Stimulated activated CD8-positive, alpha-beta memory T cell treated with anti-CD3 and anti-CD28 coated beads, Interleukin-2, amount 100 ng/mL, for 48 hours (primary cell): ENCODE measurements around the gene SDHAF3.
"Not testable (repeated sequence)": the region's sequence is repeated elsewhere in the genome, so short reads cannot be mapped to it uniquely, and the experiment has no call there.

Experiments
- DNase-seq, 2 donors: peaks; one replicate each; pipeline ENCODE4 v3.0.0-alpha.2; 2020; ENCODE audit warnings: low read depth in 2 of 2

The SDHAF3 gene

DNA sequence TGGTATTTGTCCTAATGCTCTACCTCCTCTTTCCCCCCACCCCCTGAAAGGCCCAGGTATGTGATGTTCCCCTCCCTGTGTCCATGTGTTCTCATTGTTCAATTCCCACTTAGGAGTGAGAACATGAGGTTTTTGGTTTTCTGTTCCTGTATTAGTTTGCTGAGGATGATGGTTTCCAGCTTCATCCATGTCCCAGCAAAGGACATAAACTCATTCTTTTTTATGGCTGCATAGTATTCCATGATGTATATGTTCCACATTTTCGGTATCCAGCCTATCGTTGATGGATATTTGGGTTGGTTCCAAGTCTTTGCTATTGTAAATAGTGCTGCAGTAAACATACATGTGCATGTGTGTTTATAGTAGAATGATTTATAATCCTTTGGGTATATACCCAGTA is 5.6 kb downstream of the SDHAF3 start:
- not testable (repeated sequence) for DNase-seq

DNA sequence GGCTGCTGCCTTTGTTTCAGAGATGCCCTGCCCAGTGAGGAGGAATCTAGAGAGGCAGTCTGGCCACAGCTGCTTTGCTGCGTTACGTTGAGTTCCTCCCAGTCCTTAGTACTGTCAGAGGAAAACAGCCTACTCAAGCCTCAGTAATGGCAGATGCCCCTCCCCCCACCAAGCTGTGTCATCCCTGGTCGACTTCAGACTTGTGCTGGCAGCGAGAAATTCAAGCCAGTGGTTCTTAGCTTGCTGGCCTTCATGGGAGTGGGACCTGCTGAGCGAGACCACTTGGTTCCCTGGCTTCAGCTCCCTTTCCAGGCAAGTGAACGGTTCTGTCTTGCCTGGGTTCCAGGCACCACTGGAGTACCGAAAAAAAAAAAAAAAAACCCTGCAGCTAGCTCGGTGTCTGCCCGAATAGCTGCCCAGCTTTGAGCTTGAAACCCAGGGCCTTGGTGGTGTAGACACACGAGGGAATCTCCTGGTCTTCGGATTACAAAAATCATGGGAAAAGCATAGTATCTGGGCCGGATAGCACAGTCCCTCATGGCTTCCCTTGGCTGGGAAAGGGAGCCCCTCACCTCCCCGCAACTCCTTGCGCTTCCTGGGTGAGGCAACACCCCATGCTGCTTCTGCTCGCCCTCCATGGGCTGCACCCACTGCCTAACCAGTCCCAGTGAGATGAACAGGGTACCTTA is 9.1 kb downstream of the SDHAF3 start:
- DNase-seq = no peak

DNA sequence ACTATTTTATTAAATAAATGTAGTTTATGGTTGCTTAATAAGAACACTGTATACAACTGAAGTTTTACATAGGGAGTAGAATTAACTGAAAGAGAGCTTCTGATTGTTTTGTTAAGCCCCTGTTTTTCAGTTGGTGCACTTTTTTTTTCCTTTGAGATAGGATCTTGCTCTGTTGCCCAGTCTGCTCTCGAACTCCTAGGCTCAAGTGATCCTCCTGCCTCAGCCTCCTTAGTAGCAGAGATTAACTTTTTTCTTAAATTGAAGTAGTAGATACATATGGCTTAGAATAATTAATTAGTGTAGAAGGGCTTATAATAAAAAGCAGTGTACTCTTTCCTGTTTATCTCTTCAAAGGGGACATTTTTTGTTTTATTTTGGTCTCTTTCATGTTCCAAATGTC is 11.2 kb downstream of the SDHAF3 start:
- no peak for DNase-seq

DNA sequence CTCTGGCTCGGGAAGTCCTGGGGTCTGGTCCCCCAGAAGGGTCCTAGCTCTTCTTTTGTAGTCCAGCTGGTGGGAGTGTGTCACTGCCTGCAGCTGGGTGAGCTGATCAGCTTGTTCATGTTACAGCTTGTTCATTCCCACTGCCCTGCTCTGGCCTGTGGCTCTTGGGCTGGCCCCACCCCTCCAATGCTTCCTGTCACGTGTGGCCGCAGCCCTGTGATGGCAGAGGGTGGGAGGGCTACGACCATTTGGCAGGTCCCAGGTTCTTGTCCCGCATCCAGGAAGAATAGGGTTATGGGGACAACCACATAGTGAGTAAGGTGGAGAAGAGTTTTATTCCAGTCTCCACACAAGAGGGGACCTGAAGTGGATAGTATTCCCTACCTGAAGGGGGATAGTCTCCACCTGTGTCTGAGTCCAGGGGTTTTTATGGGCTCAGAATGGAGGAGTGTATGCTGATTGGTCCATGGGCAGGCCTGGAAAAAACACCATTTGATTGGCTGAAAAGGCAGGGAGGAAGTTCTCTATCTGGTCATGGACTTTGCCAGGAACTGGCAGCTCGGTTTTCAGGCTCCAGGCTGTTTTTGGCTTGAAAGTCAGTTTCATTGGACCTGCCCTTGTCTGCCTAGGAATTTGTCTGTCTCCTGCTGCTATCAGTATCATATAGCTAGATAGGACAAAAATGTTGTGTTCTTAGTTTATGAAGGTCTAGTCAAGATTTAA is 13.1 kb downstream of the SDHAF3 start:
- DNase-seq = no peak

DNA sequence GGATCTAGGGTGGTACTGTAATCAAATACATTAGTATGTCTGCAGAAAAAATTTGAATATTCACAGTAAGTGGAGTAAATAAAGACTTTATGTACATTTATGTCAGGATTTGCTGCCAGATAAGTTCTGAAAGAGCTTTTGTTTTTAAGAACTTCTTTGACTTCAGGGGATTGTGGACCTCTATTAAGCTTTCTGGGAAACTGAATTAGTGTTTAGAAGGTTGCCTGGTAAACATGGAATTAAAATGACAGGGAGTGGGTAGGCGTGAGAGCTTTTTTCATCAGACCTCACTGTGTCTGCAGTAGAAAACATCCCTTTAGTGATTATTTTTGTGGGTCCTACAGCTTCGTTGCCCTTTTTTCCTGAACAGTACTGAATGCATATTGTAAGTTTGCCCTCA is 15.7 kb downstream of the SDHAF3 start:
- DNase-seq = no peak

DNA sequence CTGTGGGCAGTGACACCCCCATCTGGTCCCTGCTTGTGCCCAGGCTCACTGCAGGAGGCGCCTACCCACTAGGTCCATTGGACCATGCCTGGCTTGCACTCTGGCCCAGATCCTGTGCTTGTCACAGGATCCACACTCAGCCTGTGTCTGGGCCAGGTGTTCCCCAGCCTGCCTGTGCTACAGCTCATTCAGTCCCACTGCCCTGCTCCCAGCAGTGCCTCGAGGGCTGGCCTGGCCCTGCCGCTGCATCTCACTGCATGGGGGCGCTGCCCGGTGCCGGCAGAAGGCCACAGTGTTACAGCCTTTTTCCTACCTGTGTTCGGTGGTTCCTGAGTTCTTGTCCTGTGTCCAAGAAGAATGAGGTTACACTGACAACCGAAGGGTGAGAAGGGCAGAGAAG is 21.3 kb downstream of the SDHAF3 start:
- no peak for DNase-seq

DNA sequence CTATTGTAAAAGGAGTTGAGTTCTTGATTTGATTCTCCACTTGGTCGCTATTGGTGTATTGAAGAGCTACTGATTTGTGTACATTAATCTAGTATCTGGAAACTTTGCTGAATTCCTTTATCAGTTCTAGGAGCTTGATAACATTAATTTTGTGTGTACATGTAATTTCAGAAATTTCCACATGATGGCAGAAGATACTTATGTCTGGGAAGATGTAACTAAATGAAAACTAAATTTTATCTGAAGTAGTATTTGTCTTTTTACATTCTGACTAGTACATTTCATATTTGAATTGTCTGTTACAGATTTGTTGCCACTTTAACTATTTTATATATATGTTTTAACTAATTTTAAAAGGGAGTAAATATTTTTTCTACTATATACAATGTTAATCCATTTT is 27.6 kb downstream of the SDHAF3 start:
- DNase-seq = no peak

DNA sequence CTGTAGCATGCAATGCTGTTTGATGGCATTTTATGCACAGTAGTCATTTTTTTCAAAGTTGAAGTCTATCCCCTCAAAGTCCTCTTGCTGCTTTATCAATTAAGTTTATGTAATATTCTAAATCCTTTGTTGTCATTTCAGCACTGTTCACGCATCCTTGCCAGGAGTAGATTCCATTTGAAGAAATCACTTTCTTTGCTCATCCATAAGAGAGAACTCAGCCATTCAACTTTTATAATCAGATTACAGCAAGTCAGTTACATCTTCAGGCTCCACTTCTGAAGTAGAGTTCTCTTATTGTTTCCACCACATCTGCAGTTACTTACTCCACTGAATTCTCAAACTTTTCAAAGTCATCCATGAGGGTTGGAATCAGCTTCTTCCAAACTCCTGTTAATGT is 32.3 kb downstream of the SDHAF3 start:
- DNase-seq = no peak

DNA sequence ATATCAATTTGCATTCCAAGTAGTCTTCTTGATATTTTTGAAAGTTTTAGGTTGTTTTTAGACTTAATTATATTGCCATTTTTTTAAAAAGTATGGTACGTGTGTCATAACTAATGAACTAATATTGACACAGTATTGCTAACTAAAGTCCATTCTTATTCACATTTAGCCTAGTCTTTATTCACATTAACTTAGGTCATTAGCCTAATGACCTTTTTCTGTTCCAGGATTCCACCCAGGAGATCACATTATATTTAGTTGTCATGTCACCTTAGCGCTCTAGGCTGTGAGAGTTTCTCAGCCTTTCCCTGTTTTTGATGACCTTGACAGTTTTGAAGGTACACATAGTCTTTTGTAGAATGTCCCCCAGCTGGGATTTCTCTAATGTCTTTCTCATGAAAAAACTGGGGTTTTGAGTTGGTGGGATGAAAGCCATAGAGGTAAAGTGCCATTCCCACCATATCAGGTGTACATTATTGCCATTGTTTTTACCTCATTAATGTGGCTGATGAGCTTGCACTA is 38.5 kb downstream of the SDHAF3 start:
- DNase-seq = no peak

DNA sequence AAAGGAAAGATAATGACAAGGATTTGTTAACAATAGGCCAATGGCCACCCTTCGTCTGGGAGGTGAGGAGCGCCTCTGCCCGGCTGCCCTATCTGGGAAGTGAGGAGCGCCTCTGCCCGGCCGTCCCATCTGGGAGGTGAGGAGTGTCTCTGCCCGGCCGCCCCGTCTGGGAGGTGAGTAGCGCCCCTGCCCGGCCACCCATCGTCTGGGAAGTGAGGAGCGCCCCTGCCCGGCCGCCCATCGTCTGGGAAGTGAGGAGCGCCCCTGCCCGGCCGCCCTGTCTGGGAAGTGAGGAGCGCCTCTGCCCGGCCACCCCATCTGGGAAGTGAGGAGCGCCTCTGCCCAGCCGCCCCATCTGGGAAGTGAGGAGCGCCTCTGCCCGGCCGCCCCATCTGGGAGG is 42.5 kb downstream of the SDHAF3 start:
- not testable (repeated sequence) for DNase-seq

DNA sequence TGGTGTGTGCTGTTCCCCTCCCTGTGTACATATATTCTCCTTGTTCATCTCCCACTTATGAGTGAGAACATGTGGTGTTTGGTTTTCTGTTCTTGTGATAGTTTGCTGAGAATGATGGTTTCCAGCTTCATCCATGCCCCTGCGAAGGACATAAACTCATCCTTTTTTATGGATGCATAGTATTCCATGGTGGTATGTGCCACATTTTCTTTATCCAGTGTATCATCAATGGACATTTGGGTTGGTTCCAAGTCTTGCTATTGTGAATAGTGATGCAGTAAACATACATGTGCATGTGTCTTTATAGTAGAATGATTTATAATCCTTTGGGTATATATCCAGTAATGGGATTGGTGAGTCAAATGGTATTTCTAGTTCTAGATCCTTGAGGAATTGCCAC is 44.1 kb downstream of the SDHAF3 start:
- DNase-seq = not testable (repeated sequence)

DNA sequence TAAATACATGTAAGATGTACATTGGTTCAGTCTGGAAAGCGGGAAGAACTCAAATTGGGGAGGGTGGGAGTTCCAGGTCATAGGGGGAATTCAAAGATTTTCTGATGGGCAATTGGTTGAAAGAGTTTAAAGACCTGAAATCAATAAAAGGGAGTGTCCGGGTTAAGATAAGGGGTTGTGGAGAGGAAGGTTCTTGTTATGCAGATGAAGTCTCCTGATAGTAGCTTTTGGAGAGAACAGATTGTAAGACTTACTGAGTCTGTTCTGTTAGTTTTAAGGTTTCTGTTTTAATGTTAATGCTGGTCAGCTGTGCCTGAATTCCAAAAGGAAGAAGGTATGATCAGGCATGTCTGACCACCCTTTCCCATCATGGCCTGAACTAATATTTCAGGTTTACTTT is 48.8 kb downstream of the SDHAF3 start:
- no peak for DNase-seq

DNA sequence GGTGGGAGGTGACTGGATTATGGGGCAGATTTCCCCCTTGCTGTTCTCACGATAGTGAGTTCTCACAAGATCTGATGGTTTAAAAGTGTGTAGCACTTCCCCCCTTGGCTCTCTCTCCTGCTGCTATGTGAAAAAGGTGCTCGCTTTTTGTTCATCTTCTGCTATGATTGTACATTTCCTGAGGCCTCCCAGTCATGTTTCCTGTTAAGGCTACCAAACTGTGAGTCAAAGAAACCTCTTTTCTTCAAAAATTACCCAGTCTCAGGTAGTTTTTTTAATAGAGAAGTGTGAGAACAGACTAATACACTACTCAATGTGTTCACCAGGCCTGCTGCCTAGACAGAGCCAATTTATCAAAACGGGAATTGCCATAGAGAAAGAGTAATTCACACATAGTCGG is 49.7 kb downstream of the SDHAF3 start:
- no peak for DNase-seq

DNA sequence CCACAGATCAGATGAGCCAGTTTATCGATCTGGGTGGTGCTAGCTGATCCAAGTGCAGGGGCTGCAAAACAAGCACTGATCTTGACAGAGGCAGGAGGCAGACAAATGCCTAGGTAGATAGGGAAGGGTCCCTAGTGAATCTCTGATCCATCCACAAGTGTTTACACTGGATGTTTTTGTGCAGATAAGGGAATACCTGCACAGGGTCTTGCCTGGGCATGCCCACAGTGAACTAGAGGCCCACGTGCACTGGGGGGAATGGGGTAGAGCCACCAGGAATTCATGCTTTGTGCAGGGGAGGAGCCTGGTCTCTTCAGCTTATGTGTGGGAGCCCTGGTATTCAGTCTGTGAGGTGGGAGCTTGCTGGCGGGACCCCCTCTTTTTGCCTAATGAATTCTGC is 50.3 kb downstream of the SDHAF3 start:
- no peak for DNase-seq

DNA sequence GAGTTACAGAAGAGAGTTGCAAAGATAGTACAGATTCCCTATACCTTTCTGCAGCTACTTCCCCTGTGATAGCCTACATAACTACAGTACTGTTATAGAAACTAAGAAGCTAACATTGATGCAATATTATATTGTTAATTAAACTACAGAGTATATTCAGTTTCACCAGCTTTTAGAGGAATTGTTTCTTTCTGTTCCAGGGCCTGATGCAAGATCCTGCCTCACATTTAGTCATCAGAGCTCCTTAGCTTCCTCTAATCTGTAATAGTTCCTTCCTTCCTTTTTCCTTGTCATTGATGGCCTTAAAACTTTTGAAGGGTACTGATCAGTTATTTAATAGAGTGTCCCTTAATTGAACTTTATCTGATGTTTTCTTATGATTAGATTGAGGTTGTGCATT is 56.8 kb downstream of the SDHAF3 start:
- DNase-seq = no peak

DNA sequence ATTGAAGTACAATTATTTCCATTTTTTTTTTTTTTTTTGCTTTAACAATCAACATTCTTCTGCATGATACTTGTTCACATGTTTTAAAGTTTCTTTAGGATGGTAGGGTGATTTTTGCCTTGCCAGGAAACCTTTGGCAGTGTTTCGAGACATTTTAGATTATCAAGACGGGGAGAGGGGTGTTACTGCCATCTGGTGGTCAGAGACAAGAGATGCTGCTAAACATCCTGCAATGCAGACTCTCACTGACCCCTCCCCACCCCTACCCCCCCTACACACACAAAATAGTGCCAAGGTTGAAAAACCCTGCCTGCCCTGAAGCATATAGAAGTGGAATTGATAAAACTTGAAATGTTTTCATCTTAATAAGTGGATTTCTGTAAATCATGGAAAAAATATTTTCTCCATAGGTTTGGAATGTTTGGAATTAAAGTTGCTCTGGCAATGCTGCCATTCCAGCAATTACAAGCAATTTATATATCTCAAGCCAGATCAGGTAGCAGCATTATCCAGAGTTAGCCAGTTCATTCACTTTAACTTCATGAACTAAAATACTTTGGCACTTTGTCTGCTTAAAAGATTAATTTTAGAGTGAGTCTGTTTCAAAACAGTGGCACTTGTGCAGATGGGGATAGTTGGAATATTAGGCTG is 62.1 kb downstream of the SDHAF3 start:
- DNase-seq = peak in 1 of 2 donors; percentile 9

DNA sequence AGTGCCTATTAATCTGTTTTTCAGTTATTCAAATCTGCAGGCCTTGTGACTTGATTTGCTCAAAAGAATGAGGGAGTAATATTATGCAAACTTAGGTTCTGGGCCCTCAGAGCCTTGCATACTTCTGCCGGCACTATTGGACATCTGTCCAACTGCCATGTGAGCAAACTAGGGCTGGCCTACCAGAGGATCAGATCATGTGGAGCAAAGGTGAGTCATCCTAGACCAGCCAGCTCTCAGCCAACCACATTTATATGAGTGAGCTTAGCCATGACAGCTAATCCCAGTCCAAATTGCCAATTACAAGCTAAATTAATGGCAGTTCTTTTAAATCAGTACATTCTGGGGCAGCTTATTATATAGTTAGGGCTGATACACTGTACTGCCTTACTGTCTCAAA is 69.6 kb downstream of the SDHAF3 start:
- DNase-seq = no peak

DNA sequence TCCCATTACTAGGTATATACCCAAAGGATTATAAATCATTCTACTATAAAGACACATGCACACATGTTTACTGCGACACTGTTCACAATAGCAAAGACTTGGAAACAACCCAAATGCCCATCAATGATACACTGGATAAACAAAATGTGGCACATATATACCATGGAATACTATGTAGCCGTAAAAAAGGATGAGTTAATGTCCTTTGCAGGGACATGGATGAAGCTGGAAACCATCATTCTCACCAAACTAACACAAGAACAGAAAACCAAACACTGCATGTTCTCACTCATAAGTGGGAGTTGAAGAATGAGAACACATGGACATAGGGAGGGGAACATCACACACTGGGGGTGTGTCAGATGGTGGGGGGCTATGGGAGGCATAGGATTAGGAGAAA is 78.7 kb downstream of the SDHAF3 start:
- DNase-seq = not testable (repeated sequence)

DNA sequence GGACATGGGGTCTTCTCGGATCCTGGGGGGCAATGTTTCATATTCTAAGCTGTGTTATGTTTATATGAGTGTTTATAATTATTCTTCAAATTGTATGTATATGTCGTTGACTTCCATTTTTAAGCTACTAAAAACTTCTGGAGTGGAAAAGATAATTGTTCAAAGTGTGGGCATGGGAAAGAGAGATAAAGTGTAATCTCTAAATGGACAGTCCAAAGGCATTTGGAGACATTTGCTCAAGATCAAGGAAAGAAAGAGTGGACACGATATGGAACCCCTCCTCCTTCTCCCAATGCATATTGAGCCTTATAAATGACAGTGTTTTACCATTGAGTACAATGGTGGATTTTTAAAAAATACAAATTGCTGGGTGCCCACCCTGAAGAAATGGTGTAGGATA is 81.1 kb downstream of the SDHAF3 start:
- no peak for DNase-seq

DNA sequence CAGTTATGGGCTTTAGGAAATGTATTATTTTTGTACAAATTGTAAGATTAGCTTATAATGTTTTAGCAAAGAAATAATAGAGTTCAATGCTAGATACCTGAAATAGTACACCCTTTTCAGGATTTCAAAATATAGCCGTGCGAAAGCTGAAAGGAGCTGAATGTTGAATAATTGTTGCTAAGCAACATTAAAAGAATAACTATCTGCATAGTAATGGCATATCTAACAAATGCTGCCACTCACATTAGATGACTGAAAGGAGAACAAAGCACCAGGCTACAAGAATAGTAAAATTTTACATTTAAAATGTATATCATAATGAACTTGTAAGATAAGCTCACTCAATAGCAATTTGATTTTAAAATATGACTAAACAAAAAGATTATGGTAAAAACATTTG is 82.5 kb downstream of the SDHAF3 start:
- DNase-seq = no peak

DNA sequence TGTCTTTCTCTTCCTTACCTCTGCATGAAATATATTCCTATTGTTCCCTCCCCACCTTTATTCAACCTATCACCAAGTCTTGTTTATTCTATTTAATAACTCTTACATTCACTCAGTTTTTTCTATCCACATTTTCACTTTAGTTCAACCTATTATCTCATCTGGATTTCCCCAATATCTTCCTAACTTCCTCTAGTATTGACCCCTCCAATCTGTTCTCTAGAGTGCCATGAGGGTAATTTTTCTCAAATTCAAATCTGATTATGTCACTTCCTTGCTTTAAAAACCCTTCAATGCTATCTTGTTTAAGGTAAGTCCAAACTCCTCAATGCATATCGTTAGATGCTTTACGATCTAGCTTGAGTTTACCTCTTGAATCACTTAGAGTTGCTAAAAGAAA is 86.5 kb downstream of the SDHAF3 start:
- no peak for DNase-seq

DNA sequence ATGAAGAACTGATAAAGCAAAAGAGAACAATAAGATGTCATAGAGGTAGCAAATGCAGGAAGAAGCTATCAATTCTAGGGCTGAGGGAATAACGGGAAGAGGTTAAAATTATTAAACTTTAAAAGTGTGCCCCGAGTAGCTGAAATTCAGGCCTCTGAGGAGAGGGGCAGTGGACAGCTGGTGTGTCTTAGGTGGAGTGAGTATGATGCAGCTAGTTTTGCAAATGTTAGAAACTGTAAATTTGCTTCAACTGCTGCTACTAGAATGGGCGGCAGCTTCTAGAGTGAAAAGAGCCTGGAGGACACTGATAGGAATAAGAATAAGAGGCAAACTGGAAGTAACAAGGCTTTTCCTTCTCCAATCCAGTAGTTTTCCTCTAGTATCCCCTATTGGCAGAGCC is 87.3 kb downstream of the SDHAF3 start:
- DNase-seq = no peak

DNA sequence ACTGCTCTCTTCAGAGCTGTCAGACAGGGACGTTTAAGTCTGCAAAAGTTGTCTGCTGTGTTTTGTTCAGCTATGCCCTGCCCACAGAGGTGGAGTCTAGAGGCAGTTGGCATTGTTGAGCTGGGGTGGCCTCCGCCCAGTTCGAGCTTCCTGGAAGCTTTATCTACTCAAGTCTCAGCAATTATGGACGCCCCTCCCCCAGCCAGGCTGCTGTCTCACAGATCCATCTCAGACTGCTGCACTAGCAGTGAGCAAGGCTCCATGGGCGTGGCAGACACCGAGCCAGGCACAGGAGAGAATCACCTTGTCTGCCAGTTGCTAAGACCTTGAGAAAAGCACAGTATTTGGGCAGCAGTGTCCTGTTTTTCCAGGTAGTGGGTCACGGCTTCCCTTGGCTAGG is 98.1 kb downstream of the SDHAF3 start:
- no peak for DNase-seq
